Testis (tissue), 2 donors: Measurements from ENCODE around the gene PAQR4.
"Not testable (repeated sequence)": the region's sequence is repeated elsewhere in the genome, so short reads cannot be mapped to it uniquely, and the experiment has no call there.

Experiments
- CTCF ChIP-seq, 3 experiments: fragments of 450-650 bp in 2 of 3; fragments of 200-600 bp in 1 of 3; sonication (generic) in 1 of 3; IDR thresholded peaks; one replicate each; pipeline ENCODE4 v1.5.1; 2016 to 2019; ENCODE audit warnings: antibody characterized with exemption in 3 of 3, mild to moderate bottlenecking in 2 of 3, moderate library complexity in 1 of 3
- POLR2A ChIP-seq: fragments of 450-650 bp; IDR thresholded peaks from one replicate; pipeline ENCODE4 v1.6.1; 2017; ENCODE audit warnings: antibody characterized with exemption, mild to moderate bottlenecking, moderate library complexity

DNA sequence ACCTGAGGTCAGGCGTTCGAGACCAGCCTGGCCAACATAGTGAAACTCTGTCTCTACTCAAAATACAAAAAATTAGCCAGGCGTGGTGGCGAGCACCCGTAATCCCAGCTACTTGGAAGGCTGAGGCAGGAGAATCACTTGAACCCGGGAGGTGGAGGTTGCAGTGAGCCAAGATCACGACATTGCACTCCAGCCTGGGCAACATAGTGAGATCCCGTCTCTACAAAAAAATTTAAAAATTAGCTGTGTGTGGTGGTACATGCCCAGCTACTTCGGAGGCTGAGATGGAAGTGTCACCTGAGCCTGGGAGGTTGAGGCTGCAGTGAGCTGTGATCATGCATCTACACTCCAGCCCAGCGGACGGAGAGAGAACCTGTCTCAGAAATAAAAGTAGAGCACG is 25.4 kb upstream of the PAQR4 start:
- not testable (repeated sequence) for TF ChIP-seq CTCF (IDR thresholded peaks at IDR 0.05); POLR2A
